PC-3 (cell line): ENCODE results near the gene MAGI2. TPM values are rescaled to one million over a fixed set of nuclear protein-coding genes. Genes with fewer than 3 reads are reported as not detected.
A peak's percentile ranks its signal among the peaks of the same experiment; 100 is the strongest.

ENCODE experiments used
- ATAC-seq: fragments of 200-7000 bp; cut with Tn5 transposase; 2 replicates; pipeline ENCODE4 v1.9.1; 2020; ENCODE audit warnings: mild to moderate bottlenecking, moderate library complexity
- BruUV-seq: library from RNA; stranded (reverse); fragments of 400-500 nt; replicated peaks from 2 replicates; lab custom pipeline; 2021; lab: Mats Ljungman, UMichigan
- CTCF ChIA-PET: fragments of 300-600 bp; sonication (Branson Sonifier 250); formaldehyde crosslinking; loops from one replicate; lab custom pipeline; 2022; ENCODE audit warnings: antibody characterized with exemption; lab: Charles Lee
- POLR2A ChIA-PET: fragments of 300-600 bp; sonication (Branson Sonifier 250); formaldehyde crosslinking; loops from one replicate; lab custom pipeline; 2022; ENCODE audit warnings: antibody characterized with exemption; ENCODE audit not compliant: unreplicated experiment; lab: Charles Lee
- DNase-seq: peaks from one replicate; pipeline ENCODE4 v3.0.0-alpha.2; 2015
- H2AFZ ChIP-seq: fragments of 300-600 bp; sonication (generic); 2 replicates; pipeline ENCODE4 v1.6.0; 2016; ENCODE audit warnings: antibody characterized with exemption, low read length
- H3F3A ChIP-seq: fragments of 300-600 bp; sonication (generic); one replicate; pipeline ENCODE4 v1.6.0; 2017; ENCODE audit warnings: antibody characterized with exemption, low read length, control low read depth, mild to moderate bottlenecking; ENCODE audit not compliant: unreplicated experiment
- H3K27ac ChIP-seq: fragments of 300-600 bp; sonication (generic); 2 replicates; pipeline ENCODE4 v1.5.1; 2016; ENCODE audit warnings: mild to moderate bottlenecking, low read length
- H3K27me3 ChIP-seq: fragments of 300-600 bp; sonication (generic); 2 replicates; pipeline ENCODE4 v1.6.1; 2016; ENCODE audit warnings: low read length, mixed read lengths
- H3K36me3 ChIP-seq: fragments of 300-600 bp; sonication (generic); 2 replicates; pipeline ENCODE4 v1.6.1; 2016; ENCODE audit warnings: low read depth, mixed run types, low read length, mixed read lengths
- H3K4me1 ChIP-seq: fragments of 300-600 bp; sonication (generic); 2 replicates; pipeline ENCODE4 v1.5.1; 2016; ENCODE audit warnings: low read length; ENCODE audit not compliant: insufficient read depth
- H3K4me2 ChIP-seq: fragments of 300-600 bp; sonication (generic); 2 replicates; pipeline ENCODE4 v1.6.0; 2016; ENCODE audit warnings: low read length
- H3K4me3 ChIP-seq: fragments of 300-600 bp; sonication (generic); 2 replicates; pipeline ENCODE4 v1.5.1; 2016; ENCODE audit warnings: mild to moderate bottlenecking, low read length, mixed read lengths
- H3K79me2 ChIP-seq: fragments of 300-600 bp; sonication (generic); 2 replicates; pipeline ENCODE4 v1.6.1; 2017; ENCODE audit warnings: low read length, mixed read lengths
- H3K9ac ChIP-seq: fragments of 300-600 bp; sonication (generic); 2 replicates; pipeline ENCODE4 v1.6.0; 2016; ENCODE audit warnings: mild to moderate bottlenecking, low read length
- H3K9me2 ChIP-seq: fragments of 300-600 bp; sonication (generic); replicated peaks from 2 replicates; pipeline ENCODE4 v1.6.1; 2016; ENCODE audit warnings: mixed run types, low read length, mixed read lengths
- H3K9me3 ChIP-seq: fragments of 300-600 bp; sonication (generic); 2 replicates; pipeline ENCODE4 v1.6.1; 2016; ENCODE audit warnings: low read length, mixed read lengths
- H4K20me1 ChIP-seq: fragments of 300-600 bp; sonication (generic); 2 replicates; pipeline ENCODE4 v1.6.1; 2016; ENCODE audit warnings: low read length, mixed read lengths
- CTCF ChIP-seq: fragments of 300-600 bp; sonication (generic); conservative IDR thresholded peaks from 2 replicates; pipeline ENCODE4 v1.5.1; 2017; ENCODE audit warnings: antibody characterized with exemption, low read depth, mild to moderate bottlenecking, low read length
- EZH2 ChIP-seq: fragments of 300-600 bp; sonication (generic); IDR thresholded peaks from one replicate; pipeline ENCODE4 v1.6.1; 2017; ENCODE audit warnings: antibody characterized with exemption, mild to moderate bottlenecking, low read length; ENCODE audit not compliant: unreplicated experiment
- EZH2phosphoT487 ChIP-seq: fragments of 300-600 bp; sonication (generic); IDR thresholded peaks from 2 replicates; pipeline ENCODE4 v1.6.1; 2018; ENCODE audit warnings: mild to moderate bottlenecking, antibody characterized with exemption, low read length, borderline replicate concordance
- intact Hi-C: fragments of 100-400 bp; cut with micrococcal nuclease; formaldehyde crosslinking; loops from 2 replicates; pipeline ENCODE4 v1.9.0; 2023
- total RNA-seq: library from RNA; depleted of rRNA; stranded (reverse); fragments of >200 nt; gene quantifications from 2 replicates; pipeline ENCODE4 v1.2.3, GENCODE V29; 2014

Gene MAGI2
- total RNA-seq, 1 experiment from 2014 or later, result not detected

GRCh38 chr7:79421751-79422150, 31.7 kb downstream of the MAGI2 start:
- DNase-seq (no peak), ATAC-seq (no peak)
- Histone ChIP-seq H3K79me2 (no peaks in the 10 kb centered on the region), H2AFZ (no peak overlapping the region), H3K27me3 (no peaks in the 10 kb centered on the region), H3F3A (no peaks in the 10 kb centered on the region), H4K20me1 (no peaks in the 10 kb centered on the region), H3K27ac (no peak overlapping the region), H3K4me3 (no peak overlapping the region), H3K4me2 (no peak overlapping the region), H3K9ac (no peak overlapping the region), H3K36me3 (no peaks in the 10 kb centered on the region), H3K9me2 (no peaks in the 10 kb centered on the region), H3K9me3 (no peaks in the 10 kb centered on the region), H3K4me1 (peaks cover 18% of the 10 kb centered on the region)
- ChIA-PET POLR2A (no interaction called here), CTCF (no interaction called here)
- no TSS peak for BruUV-seq
- intact Hi-C loops, result loop anchor here (5.0 kb wide), 1 partner anchor 41 kb away; no protein-coding TSS in a partner anchor
- TF ChIP-seq CTCF (no peak), EZH2phosphoT487 (no peak), EZH2 (no peak)

GRCh38 chr7:79420464-79420863, 33.0 kb downstream of the MAGI2 start:
- ATAC-seq (peak; percentile 99), DNase-seq (peak; percentile 86)
- CTCF ChIA-PET, result no interaction called here

More at GRCh38 chr7:79420464-79420863, 33.0 kb downstream of the MAGI2 start:
- Histone ChIP-seq H3K4me2 (peak overlapping the region; percentile 34), H3K9me3 (no peaks in the 10 kb centered on the region), H3K9me2 (no peaks in the 10 kb centered on the region), H3F3A (no peaks in the 10 kb centered on the region), H2AFZ (no peak overlapping the region), H3K4me3 (no peak overlapping the region), H3K27ac (peak overlapping the region; percentile 23; the same call in 1 of the 2 replicates), H3K79me2 (no peaks in the 10 kb centered on the region), H4K20me1 (no peaks in the 10 kb centered on the region), H3K27me3 (no peaks in the 10 kb centered on the region), H3K36me3 (no peaks in the 10 kb centered on the region), H3K4me1 (peaks cover 18% of the 10 kb centered on the region), H3K9ac (no peak overlapping the region)
- intact Hi-C loops, result loop anchor here (5.0 kb wide), 1 partner anchor 42 kb away; no protein-coding TSS in a partner anchor
- POLR2A ChIA-PET, result no interaction called here
- TF ChIP-seq CTCF (no peak), EZH2 (no peak), EZH2phosphoT487 (no peak)
- no TSS peak for BruUV-seq
